Fibroblast of peridontal ligament (primary cell): Measurements from ENCODE around the gene GEMIN5.
"Not testable (repeated sequence)": the region's sequence is repeated elsewhere in the genome, so short reads cannot be mapped to it uniquely, and the experiment has no call there.

Source experiments
- DNase-seq: peaks from one replicate; pipeline ENCODE4 v3.0.0-alpha.2; 2010; ENCODE audit errors: extremely low read depth

The GEMIN5 gene

DNA sequence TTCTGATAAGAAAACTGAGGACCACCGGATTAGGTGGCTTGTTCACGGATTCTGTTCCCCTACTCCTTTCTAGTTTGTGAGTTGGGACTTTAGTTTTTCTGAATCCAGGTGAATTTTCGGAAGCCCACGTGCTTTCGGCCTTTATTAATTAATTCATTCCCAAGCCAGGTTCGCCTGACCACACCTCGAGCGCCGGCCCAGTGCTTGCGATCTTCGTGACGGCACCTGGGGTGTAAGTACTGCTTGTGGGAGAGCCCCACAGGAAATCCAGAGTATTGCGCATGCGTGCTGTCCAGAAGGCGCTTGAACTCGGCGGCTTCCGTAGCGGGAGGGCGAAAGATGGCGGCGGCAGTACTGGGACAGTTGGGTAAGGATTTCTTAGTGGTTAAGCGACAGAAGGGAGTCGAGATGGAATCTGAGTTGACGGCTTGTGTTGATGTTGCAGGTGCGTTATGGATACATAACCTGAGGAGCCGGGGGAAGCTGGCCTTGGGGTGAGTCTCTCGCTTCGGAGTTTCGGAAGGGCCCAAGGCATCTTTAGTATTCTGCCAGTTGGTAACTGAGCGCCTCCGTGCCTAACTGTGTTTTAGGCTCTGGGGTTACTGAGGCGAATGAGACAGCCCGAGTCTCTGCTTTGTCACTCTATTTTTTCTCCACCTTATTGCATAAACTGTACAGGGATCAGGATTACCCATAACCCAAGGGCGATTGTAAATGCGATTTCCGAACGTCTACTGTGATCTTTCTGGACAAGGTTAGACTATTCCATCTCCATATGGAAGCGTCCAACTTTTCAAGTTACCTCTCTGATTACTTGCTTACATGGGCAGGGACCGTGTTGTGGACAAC lies 3.0 kb upstream of the GEMIN5 start, which contains the start of gene MRPL22:
MRPL22 (plus strand) TSS at position 302 of the 849 bp plus-strand sequence; CDS start at position 340, 38 bp downstream.
- peak; percentile 93 for DNase-seq

DNA sequence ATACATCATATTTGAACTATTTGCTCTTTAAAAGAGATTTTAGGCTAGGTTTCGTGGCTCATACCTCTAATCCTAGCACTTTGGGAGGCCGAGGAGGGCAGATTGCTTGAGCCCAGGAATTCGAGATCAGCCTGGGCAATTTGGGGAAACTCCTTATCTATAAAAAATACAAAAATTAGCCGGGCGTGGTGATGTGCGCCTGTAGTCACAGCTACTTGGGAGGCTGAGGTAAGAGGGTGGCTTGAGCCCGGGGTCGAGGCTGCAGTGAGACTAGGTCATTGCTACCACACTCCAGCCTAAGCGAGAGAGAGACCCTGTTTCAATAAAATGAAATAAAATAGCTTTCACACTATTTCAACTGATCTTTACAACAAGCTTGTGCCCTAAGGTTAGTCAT lies 2.4 kb upstream of the GEMIN5 start:
- no peak for DNase-seq

DNA sequence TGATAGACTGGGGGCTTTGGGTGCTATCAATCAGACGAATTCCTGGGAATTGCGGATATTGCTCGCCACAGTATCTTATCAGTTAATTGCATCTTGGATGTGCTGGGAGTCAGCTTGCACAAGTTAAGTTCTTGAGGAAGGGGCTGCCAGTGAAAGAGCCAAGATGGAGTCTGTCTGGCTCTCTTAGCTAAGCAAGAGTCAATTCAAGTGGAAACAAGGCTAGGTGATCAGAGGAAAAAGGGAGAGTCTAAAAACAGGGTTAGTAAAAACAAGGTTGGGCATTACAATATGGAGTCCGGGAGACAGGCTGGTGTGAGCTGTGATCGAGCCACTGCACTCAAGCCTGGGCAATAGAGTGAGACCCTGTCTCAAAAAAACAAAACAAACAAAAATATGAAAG lies 1.4 kb upstream of the GEMIN5 start:
- not testable (repeated sequence) for DNase-seq

DNA sequence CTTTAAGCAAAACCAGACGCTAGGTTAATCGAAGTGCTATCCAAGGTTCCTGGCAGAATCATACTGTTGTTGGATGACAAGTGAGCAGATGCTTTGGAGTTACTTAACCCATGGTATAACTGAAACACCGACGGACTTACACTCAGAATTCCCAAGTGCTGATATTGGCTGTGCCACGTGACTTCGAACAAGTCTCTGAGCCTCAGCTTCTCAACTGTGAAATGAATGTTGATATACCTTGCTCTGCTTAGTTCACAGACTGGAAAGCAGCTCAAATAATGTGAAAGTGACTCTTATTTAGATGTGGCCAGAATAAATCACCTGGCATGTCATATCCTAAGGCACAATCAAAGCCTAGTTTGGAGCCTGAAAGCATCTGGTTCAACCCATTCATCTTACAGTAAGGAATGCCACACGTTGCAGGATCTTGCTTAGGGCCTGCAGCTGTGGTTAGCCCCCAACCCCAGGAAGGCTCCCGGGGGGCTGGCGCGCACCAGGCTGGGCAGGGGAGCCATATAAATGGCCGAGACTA lies 759 bp downstream of the GEMIN5 start:
- DNase-seq = peak; percentile 17

DNA sequence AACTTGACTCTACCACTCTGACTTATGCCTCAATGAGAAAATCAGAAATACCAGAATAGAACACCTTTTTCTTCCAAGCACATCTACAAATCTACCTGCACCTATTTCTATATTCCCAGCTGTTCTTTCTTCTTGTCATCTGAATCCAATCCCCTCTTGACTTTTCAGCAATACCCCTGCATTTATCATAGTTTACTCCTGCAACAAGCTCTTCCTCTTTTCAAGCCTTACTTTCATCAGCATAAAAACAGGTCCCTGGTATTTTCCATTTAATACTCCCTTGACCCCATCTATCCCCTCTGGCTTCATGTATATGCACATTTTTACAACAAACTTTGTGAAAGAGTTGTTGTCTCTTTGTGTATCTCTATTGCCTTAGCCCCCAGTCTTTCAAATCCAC lies 3.1 kb downstream of the GEMIN5 start:
- DNase-seq = no peak

DNA sequence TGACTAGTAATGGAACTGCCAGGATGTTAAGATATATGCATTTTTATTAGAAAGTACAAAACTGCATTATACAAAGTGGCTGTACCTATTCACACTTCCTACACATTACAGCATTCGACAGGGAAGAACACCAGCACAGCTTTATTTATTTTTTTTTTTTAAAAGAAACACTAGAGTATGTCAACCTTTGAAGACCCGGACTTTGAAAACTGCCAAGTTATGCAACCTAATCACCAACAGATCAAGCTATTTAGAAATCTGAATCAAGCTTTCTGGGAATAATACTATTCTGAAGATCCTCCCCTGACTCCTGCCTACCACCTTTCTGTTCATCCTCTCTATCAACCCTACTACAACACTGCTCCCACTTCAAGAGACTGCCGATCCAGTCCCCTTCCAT lies 4.5 kb downstream of the GEMIN5 start:
- no peak for DNase-seq

DNA sequence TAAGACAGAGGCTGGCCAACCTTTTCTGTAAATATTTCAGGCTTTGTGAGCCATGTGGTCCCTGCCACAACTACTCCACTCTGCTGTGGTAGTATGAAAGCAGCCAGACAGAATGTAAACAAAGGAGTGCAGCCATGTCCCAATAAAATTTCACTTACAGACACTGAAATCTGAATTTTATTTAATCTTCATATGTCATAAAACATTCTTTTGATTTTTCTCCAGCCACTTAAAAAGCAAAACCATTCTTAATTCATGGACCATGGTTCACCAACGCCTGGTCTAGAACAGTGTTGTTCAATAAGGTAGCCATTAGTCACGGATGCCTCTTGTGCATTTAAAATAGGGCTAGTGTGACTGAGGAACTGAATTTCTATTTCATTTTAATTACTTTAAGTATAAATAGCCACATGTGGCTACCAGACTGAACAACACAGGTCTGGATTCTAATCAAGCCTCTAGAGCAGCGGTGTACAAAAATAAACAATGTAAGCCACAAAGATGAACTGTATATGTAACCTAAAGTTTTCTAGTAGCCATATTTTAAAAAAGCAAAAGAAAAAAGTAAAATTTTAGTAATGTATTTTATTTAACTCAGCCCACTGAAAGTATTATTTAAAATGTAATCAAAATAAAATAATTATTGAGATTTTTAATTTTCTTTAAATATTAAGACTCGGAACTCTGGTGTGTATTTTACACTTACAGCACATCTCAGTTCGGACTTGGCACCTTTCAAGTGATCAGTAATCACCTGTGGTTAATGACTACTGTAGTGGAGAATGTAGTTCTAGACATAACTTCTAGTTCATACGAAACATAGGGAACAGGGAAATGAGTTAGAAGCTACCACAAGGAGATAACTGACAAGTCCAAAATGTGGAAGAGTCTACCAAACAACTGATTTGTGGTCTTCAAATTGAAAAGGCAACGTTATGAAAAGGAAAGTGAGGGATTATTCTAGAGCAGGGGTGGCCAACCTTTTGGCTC lies 14.3 kb downstream of the GEMIN5 start:
- DNase-seq = peak; percentile 35

DNA sequence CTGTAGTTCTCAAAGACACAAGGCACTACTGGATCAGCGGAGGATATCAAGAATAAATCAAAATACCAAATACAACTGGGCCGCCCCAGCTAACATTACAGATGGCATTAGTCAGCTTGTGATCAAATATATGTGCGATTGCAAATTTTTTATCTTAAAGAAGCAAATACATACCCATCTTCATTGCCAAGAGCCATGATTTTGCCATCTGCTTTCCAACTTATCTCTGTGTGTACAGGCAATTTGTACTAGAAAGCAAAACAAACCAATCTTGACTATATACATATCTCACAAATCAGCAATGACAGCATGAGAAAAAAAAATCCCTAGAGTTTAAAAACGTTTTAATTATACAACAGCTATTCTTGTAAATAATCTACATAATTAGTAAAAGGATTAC lies 20.3 kb downstream of the GEMIN5 start:
- DNase-seq = no peak

DNA sequence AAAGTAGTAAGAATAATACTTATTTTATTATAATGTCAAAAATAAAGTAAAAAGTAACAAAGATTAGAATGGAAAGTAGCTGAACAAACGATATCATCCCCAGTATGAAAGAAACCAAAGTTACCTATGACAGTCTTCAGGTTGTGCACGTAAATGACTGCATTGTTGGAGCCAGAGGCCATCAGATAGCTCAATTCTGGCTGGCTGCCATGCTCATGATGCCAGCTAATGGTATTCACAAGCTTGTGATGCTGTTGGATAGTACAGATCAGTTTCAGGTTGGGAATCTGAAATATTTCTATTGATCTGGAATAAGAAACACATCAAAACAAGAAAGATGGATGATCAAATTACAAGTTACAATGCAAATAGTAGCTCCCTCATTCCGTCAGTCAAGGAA lies 21.1 kb downstream of the GEMIN5 start:
- no peak for DNase-seq

DNA sequence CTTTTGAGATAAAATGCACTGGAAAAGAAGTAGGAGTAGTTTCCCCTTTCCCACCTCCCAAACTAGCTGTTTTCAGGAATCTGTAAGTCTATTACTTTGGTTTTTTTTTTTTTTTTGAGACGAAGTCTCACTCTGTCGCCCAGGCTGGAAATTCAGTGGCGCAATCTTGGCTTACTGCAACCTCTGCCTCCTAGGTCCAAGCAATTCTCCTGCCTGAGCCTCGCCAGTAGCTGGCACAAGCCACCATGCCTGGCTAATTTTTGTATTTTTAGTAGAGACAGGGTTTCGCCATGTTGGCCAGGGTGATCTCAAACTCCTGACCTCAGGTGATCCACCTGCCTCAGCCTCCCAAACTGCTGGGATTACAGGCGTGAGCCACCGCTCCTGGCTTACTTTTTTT lies 32.4 kb downstream of the GEMIN5 start:
- not testable (repeated sequence) for DNase-seq

DNA sequence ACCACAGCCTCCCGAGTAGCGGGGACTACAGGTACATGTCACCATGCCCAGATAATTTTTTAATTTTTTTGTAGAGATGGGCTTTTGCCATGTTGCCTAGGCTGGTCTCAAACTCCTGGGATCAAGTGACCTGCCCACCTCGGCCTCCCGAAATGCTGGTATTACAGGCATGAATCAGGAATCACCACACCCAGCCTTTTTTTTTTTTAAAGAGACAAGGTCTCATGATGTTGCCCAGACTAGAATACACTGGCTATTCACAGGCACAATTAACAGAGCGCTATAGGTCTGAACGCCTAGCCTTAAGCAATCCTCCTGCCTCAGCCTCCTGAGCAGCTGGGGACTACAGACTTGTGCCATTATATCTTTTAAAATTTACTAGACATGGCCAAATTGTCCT lies 36.1 kb downstream of the GEMIN5 start:
- no peak for DNase-seq

DNA sequence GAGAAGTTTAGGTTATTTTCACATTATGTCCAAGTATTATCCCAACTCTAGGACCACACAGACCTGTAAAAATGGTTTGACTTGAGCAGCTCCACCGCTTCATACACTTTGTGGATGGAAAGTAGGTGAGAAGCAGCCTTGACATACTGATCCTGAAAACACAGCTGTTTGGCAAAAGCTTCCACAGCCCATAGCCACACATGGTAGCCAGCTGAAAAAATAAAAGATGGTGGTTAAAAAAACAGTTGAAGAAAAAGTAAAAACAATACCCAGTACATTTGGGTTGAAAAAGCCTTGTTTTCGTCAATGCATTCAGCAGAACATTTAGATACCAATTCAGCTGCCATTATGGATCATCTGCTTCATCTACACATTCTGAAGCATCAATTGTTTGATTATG lies 36.7 kb downstream of the GEMIN5 start:
- peak; percentile 36 for DNase-seq

DNA sequence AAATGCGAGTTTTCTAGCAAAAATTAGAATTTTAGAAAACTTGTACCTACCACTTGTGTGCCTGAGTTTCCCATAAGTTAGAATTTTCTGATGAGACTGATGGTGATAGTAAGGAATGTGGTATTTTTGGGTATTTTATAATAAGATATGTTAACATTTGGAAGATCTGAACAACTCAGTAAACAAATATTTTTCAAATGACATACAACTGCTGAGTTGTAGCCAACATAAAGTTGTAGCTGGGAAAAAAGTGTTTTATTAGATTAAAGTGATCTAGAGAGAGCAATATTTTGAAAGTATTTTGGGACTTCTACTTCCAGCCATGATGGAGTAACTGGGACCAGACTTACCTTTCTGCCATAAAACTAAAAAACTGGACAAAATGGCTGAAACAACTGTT lies 37.9 kb downstream of the GEMIN5 start:
- DNase-seq = no peak

DNA sequence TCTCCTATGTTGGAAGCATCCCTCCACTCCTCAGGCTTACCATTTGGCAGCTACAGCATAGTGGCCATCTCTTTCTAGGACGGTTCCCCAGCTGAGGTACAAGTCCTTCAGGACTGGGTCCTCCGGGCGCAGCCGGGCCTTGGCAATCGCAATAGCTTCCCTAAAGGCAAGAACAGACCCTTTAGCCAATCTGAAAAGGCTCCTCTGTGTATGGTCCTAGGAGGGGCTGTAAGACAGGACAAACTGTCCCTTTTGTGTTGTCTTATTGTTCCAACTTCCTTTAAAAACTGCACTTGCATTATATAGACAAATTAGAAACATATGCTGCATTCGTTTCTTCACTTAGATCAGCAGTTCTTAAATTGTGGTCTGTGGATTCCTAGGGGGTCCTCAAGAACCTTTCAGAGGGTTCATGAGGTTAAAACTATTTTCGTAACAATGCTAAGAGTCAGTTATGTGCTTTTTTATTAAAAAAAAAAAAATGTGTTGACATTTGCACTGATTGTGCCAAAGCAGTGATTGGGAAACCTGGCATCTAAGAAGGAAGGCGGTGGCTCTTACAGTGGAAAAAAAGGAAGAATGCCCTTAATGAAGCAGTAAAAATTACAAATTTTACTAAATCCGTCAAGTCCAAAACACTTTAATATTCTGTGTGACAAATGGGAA lies 38.7 kb downstream of the GEMIN5 start:
- peak; percentile 23 for DNase-seq

DNA sequence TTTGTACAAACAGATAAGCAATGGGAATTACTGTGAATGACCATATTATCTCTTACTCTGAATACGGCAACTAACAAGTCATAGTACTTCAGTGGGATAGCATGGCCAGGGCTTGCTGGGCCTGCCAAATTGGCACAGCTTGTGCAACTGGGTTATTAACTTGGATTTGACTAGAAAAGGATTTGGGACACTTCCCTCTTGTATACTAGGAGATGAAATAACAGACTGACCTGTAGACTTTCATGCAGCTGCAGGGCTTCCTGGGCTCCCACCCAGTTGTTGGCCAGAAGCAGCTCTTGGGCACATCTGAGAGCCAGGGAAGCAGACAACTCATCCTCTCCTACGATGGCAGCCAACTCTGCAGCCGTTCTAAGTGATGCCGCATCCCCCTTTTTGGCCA lies 39.8 kb downstream of the GEMIN5 start:
- DNase-seq = no peak

DNA sequence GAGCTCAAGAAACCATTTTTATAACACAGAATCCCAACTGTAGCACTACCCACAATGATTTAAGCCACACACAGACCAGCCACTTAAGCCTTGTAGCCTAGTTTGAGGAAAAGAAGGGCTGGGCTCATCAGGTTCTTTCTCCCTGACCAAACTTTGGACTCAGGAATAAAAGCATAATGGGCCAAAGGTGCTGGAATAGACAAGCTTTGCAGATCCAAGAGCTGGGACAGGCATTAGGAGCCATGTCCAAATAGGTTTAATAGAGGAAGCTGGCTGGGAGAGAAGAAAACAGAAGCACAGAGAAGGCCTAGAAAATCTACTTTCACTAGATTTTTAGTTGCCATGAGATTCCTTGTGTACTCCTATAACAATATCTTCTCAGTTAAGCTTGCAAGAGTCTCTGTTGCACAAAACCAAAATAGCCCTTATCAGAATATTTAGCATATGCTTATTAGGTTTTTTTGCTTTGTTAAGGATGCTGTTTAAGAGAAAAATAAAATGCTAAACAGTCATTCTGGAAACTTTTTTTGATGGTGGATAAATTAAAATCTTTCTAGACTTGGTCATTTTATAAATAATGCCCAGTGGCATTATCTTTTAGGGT lies 41.3 kb downstream of the GEMIN5 start:
- no peak for DNase-seq

DNA sequence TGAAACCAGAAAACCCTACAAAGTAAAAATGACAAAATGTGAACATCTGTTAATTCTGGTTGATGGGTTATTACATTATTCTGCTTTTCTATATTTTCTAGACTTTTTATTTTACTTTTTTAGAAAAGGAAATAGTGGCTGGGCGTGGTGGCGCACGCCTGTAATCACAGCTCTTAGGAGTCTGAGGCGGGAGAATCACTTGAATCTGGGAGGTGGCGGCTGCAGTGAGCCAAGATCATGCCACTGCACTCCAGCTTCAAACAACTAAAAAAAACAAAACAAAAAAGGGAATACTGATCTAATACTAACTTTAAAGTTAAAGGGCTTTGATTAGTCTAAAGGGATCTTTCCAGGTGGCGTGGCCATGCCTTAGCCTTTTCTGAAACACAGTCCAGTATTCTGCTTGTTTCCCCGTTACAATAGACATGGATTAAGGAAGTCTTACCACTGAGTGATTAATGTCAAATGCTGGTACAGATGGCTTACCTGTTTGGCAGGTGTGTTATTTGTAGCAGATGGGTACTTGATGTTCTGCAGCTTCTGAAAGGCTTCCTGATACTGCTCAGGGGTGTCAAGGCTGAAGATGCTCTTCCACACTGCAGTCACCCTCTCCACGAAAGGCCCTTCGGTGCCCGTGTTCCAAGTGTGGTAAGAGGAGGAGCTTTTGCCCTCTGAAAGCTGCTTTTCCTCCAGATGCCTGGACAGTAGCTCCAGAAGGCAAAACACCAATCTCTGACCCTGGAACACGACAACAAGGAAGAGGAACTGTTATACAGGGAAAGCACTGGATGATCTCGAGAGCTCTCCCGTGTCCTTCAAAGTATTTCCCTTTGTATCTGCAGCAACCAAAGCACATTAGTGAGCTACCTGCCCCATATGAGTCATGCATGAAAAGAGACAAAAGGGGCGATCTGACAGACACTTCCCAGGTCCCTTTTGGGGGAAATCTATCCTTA lies 42.1 kb downstream of the GEMIN5 start:
- no peak for DNase-seq

DNA sequence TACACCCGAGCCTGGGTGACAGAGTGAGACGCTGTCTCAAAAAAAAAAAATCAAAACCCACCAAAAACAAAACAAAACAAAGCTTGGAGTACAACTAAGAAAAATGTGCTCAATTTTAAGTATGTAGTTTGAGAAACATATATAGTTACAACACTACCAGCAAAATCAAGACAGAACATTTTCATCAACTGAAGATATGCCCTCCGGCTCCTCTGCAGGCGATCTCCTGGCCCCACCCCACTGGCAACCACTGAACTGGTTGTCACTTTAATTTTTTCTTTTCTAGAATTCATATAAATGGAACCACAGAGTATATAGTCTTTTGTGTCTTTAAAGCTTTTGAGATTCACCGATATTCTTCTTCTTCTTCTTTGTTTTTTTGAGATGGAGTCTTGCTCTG lies 44.6 kb downstream of the GEMIN5 start:
- DNase-seq = no peak

DNA sequence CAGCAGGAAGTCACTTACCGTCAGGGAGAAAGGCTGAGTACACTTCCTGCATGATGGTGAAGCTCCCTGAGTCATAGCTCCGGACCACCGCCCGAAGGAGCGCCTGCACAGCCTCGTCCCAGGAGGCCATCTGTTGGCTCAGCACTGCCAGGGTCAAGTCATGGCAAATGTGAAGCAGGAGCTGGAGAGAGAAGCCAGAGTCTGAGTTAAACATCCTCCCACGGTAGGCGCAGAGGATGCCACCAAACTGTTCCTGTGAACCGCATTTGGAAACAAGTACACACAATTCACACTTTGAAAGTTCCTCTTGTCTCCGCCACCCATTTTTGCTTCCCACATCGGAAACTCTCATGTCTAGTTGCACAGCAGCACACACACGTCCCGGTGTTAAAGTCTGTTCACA lies 45.6 kb downstream of the GEMIN5 start:
- no peak for DNase-seq

DNA sequence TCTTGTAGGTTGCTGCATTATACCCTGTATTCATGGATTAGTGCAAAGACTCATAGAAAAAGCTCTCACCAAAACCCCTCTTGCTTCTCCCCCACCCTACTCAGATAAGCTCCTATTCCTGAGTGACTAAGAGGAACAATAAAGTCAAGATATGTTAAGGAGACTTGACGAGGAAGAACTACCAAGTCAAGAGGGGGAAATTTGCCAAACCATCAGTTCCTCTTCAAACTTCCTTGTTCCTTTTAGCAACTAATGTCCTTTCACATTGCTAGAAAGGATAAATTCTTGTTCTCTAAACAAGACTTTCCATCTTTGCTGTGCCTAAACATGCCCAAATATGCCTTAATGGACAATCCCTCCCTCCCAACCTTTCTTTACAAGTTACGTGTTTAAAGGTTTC lies 52.6 kb downstream of the GEMIN5 start:
- DNase-seq = no peak
